HG03039 (cell line): ENCODE data around the gene GYS1.

ENCODE experiments used
- ATAC-seq: cut with Tn5 transposase; IDR thresholded peaks from one replicate; pipeline ENCODE4 v1.9.1; 2021; ENCODE audit warnings: mild to moderate bottlenecking, moderate library complexity; ENCODE audit not compliant: unreplicated experiment

The GYS1 gene

DNA sequence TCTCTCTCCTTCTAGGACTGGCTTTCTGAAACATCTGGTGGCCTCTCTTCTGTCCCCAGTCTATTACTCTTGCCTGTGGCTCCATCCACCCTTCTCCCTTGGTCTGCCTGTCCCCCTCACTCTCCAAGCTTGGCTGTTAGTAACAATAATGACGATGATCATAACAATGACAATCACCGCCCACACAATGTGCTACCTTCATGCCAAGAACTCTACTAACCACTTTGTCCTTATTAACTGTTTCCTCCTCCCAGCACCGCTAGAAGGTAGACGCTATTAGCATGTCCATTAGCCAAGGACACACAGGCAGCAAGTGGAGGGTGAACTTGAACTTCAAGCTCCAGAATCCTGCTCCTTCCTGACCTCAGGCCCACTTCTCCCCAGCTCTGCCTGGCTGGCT, 2.7 kb downstream of the GYS1 start:
- ATAC-seq: no peak

DNA sequence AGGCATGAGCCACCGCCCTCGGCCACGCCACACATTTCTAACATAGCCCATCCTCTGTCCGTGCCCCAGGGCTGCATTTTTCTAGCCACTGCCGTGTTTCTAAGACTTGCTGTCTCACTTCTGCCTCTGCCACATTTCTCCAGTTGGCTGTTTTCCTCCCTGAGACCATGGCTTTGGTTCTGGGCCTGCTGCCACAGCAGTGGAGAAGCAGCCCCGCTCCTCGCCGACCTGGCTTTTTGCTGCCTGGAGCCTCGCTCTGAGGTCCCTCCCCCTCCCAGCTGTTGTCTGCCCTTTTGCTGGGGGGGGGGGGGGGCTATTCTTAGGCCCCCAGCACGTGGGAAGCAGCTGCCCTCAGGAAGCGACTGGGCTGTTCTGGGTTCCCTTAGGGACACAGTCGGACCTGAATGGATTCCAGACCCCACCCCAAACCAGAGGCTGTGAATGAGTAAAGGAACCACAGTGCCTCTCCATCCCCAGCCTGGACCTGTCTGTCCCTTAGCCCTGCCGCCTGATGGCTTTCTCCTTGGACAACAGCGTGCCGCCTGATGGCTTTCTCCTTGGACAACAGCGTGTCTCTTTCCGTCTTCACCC, 3.3 kb downstream of the GYS1 start:
- no peak for ATAC-seq

DNA sequence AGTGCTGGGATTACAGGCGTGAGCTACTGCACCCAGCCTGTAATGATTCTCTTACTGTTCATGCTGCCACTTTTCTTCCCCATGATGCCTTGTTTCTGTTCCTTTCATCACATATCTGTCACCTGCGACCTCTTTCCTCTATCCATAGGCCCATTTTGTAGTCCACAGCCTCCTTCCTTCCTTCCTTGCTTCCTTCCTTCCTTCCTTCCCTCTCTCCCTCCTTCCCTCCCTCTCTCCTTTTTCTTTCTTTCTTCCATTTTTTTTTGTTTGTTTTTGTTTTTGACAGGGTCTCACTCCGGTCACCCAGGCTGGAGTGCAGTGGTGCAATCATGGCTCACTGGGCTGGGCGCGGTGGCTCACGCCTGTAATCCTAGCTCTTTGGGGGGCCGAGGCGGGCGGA, 4.2 kb downstream of the GYS1 start:
- no peak for ATAC-seq

DNA sequence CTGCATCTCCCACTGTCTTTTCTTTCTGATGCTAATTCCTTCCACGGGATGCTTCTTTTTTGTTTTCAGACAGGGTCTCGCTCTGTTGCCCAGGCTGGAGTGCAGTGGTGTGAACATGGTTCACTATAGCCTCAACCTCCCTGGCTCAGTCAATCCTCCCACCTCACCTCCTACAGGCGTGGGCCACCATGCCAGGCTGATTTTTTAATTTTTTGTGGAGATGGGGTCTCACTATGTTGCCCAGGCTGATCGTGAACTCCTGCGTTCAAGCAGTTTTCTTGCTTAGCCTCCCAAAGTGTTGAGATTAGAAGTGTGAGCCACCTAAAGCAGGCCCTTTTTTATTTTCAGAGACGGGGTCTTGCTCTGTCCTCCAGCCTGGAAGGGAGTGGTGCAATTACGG, 4.8 kb downstream of the GYS1 start:
- no peak for ATAC-seq

DNA sequence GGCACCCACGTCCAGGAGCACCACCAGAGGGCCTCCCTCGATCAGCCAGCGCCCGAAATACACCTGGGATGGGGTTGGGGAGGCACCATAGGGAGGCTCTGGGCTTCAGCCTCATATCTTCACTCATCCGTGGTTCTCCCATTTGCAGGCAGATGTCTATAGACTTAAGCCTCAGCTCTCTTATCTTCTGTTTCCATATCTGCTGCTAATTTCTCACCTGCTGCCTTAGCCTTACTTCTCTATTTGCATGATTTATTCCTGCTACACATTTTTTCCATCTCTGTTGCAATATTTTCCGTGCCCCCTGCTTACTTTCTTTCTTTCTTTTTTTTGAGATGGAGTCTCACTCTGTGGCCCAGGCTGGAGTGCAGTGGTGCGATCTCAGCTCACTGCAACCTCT, 5.8 kb downstream of the GYS1 start:
- no peak for ATAC-seq

DNA sequence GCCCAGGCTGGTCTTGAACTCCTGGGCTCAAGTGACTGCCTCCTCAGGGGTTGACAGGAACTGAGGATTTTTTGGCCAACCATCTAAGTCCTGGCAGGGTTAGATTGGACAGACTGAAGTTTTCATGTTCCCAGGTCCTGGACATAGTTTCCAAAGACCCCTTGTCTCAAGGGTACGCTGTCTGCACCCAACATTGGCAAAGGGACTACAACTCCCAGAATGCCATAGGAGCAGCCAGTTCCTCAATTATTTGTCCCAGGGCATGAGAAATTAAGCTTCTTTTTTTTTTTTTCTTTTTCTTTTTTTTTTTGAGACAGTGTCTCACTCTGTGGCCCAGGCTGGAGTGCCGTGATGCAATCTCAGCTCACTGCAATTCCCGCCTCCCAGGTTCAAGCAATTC, 6.9 kb downstream of the GYS1 start:
- no peak for ATAC-seq

DNA sequence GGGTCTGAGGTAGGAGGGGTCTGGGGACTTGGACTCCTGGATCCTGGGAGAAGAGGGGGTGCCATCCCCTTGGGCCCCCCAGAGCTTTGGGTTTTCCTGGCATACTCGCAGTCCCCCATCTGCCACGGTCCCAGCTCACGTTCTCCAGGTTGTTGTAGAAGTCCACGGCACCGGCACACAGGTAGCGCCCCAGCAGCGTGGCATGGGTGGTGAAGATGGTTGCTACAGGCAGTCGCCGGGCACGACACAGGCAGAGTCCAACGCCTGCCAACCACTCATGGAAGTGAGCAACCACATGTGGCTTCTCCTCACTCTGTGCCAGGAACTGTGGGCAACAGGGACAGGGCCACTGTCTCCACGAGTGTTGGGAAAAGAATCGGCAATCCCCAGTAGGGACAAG, 7.4 kb downstream of the GYS1 start:
- ATAC-seq: no peak

DNA sequence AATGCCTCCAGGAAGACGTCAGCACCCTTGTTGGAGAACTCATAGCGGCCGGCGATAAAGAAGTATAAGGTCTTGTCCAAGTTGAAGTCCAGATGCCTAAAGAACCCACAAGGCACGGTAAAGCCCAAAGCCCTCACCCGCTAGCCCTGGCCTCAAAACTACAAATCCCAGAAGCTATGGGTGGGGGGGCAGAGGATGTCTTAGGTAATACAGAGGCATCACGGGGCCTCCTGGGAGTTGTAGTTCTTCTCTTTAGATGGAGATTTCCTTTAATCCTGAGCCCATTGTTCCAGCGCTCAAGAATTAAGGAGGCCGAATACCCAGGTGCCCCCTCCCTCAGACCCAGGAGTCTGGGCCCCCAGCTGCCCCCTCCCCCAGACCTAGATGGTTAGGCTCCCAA, 10.8 kb downstream of the GYS1 start:
- no peak for ATAC-seq

DNA sequence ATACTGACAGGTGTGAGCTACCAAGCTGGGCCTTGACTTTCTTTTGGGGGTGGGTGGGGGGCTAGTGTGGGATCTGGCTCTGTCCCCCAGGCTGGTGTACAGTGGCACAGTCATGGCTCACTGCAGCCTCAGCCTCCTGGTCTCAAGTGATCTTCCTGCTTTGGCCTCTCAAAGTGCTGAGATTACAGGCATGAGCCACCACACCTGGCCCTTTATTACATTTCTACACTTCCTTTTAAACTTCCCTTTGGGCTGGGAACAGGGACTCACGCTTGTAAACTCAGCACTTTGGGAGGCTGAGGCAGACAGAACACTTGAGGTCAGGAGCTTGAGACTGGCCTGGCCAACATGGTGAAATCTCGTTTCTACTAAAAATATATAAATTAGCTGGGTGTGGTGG, 16.0 kb downstream of the GYS1 start:
- ATAC-seq: no peak

DNA sequence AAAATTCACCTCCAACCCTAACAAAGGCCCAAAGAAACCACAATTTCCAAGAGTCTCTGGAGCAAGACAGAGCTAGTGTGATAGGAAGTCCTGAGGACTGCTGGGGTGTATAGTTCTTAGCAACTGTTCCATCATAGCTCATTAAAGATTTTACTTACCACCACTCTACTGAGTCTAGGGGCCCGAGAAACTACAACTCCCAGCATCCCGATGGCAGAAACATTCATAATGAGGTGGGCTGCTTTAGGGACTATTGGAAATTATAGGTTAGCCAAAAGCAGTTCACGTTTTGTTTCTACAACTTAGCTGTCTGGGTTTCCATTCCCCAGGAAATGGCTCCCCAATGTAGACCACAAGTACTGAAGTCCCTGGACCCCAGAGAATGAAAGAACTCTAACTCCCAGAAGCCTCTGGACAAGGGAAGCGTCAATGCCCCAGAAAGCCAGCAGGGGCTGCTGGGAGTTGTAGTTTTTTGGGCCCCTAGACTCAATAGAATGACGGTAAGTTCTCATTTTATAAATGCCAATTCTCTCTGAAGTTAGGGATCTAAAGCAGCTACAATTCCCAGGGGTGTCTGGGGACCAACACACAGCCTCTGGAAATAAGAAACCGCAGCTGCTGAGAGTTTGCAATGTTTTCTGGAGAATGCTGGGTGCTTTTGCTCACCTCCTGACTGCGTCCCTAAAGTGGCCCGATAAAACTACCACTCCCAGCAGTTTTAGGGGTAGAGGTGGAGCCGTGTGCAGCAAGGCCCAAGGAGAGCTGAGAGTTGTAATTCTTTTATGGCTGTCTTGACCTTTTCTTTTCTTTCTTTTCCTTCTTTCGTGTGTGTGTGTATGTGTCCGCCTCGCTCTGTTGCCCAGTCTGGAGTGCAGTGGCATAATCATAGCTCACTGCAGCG, 16.9 kb downstream of the GYS1 start:
- ATAC-seq: no peak

DNA sequence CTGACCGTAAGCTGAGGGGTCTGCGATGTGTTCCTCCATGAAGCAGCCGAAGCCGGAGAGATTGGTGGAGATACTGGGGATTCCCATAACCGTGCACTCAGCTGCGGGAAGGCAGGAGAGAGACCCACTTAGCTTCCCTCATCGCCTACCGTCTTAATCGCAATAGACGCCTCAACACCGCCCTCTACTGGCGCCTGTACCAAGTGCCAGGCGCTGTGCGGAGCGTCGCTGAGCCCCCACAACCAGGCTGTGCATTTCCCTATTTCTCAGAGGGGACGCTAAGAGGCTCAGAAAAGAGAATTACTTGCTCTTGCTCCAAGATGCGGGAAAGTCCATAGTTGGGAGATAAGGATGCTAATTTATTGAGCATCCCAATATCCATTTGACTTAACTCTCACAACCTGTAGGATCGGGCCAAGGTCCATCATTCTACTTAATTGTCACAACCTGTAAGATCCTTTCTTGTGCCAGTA, 22.1 kb downstream of the GYS1 start:
- ATAC-seq: no peak

DNA sequence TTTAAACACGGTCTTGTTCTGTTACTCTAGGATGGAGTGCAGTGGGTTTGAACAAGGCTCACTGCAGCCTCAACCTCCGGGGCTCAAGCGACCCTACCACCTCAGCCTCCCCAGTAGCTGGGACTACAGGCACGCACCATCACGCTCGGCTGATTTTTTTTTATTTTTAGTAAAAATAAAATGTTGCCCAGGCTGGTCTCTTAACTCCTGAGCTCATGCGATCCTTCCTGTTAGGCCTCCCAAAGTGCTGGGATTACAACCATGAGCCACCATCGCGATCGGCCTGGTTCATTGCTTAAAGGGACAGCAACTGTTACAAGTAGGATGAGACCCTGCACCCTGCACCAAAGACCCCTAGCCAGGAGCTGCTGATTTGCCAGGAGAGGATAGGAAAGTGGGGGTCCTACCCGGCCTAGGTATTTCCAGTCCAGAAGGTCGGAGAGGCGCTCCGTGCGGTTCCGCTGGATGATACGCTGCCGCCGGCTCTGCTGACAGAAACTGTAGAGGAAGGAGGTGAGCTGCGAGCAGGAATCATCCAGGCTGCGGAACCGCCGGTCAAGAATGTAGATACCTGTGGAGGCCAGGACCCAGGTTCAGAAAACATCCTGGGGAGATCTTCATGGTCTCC, 22.9 kb downstream of the GYS1 start:
- ATAC-seq: no peak

DNA sequence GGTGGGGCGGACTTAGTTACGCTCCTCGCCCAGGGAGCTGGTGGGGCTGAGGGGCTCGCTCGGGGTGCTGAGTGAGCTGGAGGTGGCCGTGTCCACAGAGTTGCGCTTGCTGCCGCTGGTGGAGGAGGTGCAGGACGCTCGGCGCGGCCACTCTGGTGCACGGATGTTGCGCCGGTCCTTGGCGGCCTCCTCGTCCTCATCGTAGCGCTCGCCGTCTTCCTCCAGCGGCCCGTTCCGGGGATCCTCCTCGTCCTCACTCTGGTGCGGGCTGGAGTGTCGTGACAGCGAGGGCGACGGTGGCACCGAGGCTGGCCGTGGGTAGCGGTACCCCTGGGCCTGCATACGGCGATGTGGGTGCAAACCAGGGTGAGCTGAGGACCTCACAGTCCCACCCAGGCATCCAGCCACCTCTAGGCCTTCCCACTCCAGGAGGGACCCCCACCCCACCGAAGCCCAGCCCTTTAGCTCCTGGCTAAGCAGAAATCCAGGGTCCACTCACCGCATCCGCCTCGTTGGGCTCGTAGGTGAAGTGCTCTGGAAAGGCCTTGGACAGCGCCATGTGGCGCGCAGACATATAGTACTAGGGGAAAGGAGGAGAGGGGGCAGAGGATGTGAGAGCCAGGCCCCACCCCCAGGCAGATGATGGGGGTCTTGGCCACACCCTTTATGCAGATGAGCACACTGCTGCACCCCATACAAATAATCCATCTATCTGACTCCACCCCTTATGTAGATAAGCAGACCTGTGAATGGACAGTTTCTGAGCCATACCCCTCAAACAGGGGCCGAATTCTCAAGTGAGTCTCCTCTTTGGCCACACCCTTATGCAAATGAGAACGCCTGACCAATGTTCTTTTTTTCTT, 23.6 kb downstream of the GYS1 start:
- ATAC-seq: no peak

DNA sequence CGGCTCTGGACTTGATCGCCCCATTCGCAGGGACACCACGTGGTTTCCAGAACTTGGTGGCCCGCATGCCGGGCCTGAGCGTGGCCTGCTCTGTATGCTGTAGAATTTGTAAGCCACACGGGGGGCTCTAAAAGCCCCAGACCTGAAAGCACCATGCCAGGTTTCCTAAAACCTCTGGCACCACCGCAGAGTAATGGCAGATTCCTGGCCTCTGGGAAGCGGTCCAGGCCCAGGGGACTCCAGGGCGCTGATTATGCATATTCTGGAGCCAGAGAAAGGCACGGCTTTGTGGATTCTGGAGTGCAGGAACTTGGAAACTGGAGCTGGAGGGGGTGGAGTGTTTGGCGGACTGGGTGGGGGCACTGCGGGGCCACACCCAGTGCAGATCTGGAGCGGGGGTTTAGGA, 24.3 kb downstream of the GYS1 start:
- no peak for ATAC-seq

DNA sequence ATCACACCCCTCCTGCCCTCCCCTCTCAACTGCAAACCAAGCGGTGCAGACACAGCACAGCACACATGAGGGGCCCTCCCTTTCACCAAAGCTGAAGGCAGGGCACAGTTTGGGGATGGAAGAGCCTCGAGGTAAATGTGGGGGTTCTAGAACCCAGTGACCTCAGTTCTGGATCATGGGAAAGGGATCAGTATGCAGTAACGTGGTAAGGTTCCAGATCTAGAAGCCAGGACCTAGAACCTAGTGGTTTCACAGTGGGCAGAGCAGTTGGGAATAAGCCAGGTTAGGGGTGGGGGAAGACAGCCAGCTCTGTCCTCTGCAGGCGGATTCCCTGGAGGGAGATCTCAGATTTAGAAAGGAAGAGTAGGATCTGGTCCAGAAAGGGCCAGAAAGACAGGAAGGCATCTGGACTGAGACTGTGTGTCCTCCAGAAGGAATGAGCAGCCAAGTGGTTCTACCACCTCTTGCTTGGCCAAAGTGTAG, 24.9 kb downstream of the GYS1 start:
- ATAC-seq: no peak

DNA sequence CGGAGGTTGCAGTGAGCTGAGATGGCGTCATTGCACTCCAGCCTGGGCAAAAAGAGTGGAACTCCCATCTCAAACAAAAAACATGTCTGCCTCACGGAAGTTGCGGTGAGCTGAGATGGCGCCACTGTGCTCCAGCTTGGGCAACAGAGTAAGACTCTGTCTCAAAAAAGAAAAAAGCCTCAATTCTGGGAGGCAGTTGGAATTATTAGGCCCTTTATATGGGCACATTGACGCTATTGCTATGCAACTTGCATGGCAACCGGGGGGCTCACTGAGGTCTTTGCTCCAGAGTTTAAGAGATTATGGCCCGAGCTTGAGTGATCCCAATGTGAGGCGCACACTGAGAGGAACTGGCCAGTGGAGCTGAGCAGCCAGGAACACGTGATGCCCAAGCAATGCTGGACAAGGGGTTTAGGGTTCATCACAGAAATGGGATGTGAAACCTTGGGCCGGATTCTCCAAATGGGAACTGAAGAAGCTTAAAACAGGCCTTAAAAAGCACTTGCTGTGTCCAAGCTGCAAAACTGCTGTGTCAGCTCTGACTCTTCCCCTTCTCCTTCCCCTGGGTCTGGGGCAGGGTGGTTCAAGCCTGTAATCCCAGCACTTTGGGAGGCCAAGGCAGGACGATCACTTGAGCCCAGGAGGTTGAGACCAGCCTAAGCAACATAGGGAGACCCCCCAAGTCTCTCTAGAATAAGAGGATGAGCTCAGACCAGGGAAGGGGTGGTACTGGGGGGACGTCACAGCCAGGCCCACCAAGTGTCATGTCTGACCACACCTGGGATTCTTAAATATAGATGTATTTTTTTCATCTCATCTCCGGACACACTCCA, 25.5 kb downstream of the GYS1 start:
- no peak for ATAC-seq

DNA sequence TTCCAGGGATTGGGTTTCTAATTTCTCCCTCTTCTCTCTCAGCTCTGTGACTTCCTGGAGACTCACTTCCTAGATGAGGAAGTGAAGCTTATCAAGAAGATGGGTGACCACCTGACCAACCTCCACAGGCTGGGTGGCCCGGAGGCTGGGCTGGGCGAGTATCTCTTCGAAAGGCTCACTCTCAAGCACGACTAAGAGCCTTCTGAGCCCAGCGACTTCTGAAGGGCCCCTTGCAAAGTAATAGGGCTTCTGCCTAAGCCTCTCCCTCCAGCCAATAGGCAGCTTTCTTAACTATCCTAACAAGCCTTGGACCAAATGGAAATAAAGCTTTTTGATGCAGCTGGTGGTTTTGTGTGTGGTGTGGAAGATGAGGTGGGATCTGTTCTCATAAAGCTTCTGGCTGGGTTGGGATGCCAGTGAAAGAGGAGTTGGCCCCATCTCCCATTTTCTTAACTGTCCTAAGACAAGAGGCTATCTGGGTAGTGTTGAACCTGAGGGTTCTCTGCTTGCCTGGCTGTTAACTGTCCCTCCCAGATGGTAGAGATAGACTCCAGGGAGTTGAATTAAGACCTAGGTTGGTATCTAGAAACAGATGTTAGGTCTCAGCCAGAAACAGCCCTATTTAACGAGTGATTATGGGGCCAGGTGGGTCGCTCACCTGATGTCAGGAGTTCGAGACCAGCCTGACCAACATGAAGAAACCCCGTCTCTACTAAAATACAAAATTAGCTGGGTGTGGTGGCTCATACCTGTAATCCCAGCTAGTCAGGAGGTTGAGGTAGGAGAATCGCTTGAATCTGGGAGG, 26.4 kb downstream of the GYS1 start:
- no peak for ATAC-seq

DNA sequence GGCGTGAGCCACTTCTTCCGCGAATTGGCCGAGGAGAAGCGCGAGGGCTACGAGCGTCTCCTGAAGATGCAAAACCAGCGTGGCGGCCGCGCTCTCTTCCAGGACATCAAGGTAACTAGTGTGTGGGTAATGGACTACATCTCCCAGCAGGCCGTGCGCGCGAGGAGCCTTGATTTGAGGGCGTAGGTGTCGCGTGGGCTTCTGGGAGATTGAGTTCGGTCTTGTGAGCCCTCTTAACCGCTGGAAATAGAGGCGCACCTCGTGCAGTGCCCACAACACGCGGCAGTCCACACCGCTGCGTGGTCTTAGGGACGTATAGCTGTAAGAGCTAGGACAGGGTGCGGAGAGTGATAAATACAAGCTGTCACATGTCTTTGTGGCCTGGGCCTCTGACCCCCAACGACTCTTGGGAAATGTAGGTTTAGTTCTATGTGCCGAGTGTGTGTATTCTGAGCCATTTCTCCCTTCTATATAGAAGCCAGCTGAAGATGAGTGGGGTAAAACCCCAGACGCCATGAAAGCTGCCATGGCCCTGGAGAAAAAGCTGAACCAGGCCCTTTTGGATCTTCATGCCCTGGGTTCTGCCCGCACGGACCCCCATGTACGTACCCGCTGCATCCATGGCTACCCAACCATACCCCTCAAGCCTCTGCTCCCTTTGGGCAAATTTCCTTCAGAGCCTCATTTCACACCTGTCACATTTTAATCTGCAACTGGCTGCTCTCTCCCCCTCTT, 27.1 kb downstream of the GYS1 start:
- ATAC-seq: no peak
